Stimulated activated naive B cell treated with anti-CD40 and anti-IgM and Interleukin-4, amounts not matched to agents 10 μg/mL and 1 μg/mL and 100 μg/mL, for 72 hours (primary cell): ENCODE results near the gene APOA4.
"Not testable (repeated sequence)": the region's sequence is repeated elsewhere in the genome, so short reads cannot be mapped to it uniquely, and the experiment has no call there.

Source experiments
- ATAC-seq, 2 donors: fragments of 150-1000 bp; cut with Tn5 transposase; replicated peaks; 2 replicates each; pipeline ENCODE4 v1.10.0; 2021; ENCODE audit warnings: moderate library complexity in 1 of 2
- DNase-seq: peaks from one replicate; pipeline ENCODE4 v3.0.0; 2021
- H3K27ac Mint-ChIP-seq: one replicate; pipeline ENCODE4 v1.8.0; 2022; ENCODE audit warnings: mild to moderate bottlenecking, mixed read lengths
- H3K27me3 Mint-ChIP-seq, 2 donors: one replicate each; pipeline ENCODE4 v1.8.0; 2022; ENCODE audit warnings: mixed read lengths in 2 of 2
- H3K36me3 Mint-ChIP-seq, 2 donors: one replicate each; pipeline ENCODE4 v1.8.0; 2022; ENCODE audit warnings: mixed read lengths in 2 of 2, mild to moderate bottlenecking in 1 of 2
- H3K4me1 Mint-ChIP-seq, 2 donors: one replicate each; pipeline ENCODE4 v1.8.0; 2022; ENCODE audit warnings: mixed read lengths in 2 of 2, mild to moderate bottlenecking in 1 of 2
- H3K4me3 Mint-ChIP-seq, 2 donors: one replicate each; pipeline ENCODE4 v1.8.0; 2022; ENCODE audit warnings: mild to moderate bottlenecking in 2 of 2, mixed read lengths in 2 of 2, moderate library complexity in 1 of 2
- H3K9me3 Mint-ChIP-seq, 2 donors: one replicate each; pipeline ENCODE4 v1.8.0; 2022; ENCODE audit warnings: mixed read lengths in 2 of 2, mild to moderate bottlenecking in 1 of 2

The APOA4 gene

DNA sequence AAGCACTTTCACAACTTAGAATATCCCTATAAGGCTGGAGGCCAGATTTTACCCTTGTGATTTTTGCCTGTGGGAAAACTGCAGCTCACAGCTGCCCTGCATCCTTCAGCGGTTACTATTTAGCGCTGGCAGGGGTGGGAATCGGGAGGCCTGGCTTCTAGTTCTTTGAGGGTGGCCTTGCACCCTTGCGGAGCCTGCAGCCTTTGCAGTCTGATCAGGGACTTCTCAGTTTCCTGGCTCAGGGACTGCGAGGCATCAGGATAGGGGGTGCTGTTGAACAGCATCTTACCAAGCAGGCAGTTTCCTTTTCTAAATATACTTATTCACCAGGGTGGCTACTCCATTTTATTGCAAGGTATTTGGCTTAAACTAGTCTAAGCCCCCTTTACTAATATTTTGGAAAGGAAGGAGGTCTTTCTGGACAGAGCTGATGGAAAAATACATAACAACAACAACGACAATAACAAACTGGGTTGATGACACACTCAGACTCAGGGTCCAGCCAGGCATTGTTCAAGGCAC lies 17.2 kb upstream of the APOA4 start:
- no peak for DNase-seq
- Mint-ChIP-seq H3K27ac (no peak overlapping the region), H3K4me3 (no peak overlapping the region), H3K9me3 (no peaks in the 10 kb centered on the region), H3K27me3 (peaks cover 0 to 3% of the 10 kb centered on the region in 2 donors), H3K4me1 (peaks cover 5 to 11% of the 10 kb centered on the region in 2 donors), H3K36me3 (peaks cover 14 to 18% of the 10 kb centered on the region in 2 donors)
- ATAC-seq = no peak

DNA sequence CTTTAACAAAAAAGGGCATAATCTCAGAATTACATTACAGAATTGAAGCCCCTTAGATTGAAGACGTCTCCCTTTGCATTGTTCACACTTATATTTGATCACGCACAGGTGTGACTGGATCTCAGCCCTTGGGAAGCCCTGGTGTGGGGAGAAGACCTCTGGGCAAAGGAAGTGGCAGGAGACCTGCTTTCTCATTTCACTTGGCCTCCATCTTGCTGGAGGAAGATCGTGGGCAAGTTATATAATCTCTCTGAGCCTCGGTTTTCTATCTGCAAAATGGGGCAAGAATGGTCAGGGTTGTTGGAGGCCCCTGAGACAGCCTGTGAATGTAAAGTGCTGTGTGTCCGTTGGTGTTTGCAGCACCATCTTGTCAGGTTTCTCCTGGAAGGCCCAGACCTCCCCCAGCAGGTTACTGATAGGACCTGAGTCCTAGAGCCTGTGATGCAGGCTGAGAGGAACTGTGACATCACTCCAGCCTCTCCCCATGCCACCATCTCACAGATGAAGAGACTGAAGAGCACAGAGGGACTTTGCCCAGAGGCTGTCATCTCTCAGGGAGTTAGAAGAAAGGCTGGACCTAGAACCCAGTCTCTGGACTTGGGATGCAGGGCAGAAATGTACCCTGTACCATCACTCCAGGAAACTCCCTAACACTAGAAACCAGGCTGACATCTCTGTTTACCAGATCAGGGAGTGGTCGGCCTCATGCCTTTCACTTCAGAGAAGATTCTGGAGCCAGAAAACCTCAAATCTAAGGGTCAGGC lies 15.4 kb upstream of the APOA4 start:
- DNase-seq = no peak
- Mint-ChIP-seq H3K4me3 (no peak overlapping the region), H3K9me3 (no peaks in the 10 kb centered on the region), H3K4me1 (peaks cover 11 to 18% of the 10 kb centered on the region in 2 donors), H3K36me3 (peaks cover 5 to 7% of the 10 kb centered on the region in 2 donors), H3K27ac (no peak overlapping the region), H3K27me3 (peaks cover 0 to 3% of the 10 kb centered on the region in 2 donors)
- no peak for ATAC-seq

DNA sequence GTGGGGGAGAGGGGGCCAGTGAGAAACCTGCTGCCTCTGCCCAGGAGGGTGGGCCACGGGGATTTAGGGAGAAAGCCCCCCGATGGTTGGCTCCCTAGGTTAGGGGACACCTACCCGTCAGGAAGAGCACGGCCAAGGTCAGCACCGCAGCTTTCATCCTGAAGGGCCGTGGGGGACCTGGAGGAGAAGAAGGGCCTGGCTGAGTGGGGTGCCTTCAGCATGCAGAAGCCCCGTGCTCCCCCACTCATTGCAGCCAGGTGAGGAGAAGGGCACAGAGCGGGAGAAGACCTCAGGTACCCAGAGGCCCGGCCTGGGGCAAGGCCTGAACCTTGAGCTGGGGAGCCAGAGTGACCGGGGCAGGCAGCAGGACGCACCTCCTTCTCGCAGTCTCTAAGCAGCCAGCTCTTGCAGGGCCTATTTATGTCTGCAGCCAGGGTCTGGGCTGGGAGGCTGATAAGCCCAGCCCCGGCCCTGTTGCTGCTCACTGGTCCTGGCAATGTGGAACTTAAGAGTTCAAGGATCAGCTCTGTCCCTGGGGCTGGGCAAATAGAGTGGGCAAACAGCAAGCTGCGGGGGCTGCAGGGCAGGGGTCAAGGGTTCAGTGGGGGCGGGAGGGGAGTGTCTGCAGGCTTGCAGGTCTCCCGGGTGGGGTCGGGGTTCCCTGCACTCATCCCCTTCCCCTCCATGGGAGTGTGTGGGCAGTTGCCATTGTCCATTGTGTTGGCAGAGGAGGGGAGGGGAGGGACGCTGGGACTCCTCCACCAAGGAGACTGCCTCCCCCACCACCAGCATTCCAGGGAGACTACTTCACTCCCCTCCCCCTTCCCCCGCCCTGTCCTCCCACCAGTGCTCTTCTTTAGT lies 14.4 kb upstream of the APOA4 start, which contains the start of gene APOA1:
TSS of gene APOA1 (minus strand) at position 392 of the 861 bp plus-strand sequence. CDS start at position 157, 235 bp downstream.
- Mint-ChIP-seq H3K4me3 (no peak within 1 kb of the TSS), H3K4me1 (peaks cover 11 to 18% of the 10 kb centered on the region in 2 donors), H3K27me3 (peaks cover 0 to 3% of the 10 kb centered on the region in 2 donors), H3K9me3 (no peaks in the 10 kb centered on the region), H3K27ac (no peak within 1 kb of the TSS), H3K36me3 (no peaks in the 10 kb centered on the region)
- DNase-seq = no peak
- no peak for ATAC-seq

DNA sequence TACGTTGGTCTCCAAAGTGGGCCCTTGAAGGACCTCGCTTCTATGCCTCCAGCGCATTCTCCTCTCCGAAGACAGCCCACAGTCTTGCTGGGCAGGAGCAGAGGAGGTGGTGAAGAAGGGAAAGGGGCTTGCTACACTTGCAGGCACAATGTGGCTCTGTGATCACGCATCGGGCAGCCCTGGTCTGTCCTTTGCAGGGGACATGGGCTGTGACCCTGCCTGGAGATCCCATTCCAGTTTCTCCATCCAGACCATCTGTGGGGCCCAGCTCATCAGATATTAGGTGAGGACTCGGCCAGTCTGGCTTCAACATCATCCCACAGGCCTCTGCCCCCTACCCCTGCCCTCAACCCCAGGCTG lies 13.5 kb upstream of the APOA4 start:
- ATAC-seq (no peak), DNase-seq (no peak)
- no peak overlapping the region for H3K4me3 Mint-ChIP-seq
- peaks cover 11 to 18% of the 10 kb centered on the region in 2 donors for H3K4me1 Mint-ChIP-seq
- H3K36me3 Mint-ChIP-seq = no peaks in the 10 kb centered on the region
- H3K9me3 Mint-ChIP-seq = no peaks in the 10 kb centered on the region
- H3K27ac Mint-ChIP-seq = no peak overlapping the region
- H3K27me3 Mint-ChIP-seq = peaks cover 0 to 7% of the 10 kb centered on the region in 2 donors

DNA sequence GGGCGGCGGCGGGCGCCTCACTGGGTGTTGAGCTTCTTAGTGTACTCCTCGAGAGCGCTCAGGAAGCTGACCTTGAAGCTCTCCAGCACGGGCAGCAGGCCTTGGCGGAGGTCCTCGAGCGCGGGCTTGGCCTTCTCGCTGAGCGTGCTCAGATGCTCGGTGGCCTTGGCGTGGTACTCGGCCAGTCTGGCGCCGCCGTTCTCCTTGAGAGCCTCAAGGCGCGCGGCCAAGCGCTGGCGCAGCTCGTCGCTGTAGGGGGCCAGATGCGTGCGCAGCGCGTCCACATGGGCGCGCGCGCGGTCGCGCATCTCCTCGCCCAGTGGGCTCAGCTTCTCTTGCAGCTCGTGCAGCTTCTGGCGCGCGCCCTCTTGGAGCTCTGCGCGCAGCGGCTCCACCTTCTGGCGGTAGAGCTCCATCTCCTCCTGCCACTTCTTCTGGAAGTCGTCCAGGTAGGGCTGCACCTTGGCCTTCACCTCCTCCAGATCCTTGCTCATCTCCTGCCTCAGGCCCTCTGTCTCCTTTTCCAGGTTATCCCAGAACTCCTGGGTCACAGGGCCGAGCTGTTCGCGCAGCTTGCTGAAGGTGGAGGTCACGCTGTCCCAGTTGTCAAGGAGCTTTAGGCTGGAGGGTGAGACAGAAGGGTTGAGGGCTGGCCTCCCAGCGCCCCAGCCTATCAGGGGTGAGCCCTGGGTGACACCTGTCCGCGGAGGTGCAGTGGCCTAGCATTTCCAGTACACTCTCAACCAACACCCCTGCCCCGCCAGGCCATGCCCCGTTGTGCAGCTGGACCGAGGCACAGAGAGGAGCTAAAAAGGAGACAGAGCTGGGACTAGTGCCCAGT lies 12.9 kb upstream of the APOA4 start:
- H3K27me3 Mint-ChIP-seq = peaks cover 0 to 7% of the 10 kb centered on the region in 2 donors
- H3K36me3 Mint-ChIP-seq = no peaks in the 10 kb centered on the region
- H3K9me3 Mint-ChIP-seq = no peaks in the 10 kb centered on the region
- ATAC-seq (peak; percentile 84 to 86), DNase-seq (peak; percentile 66)
- H3K4me3 Mint-ChIP-seq = peak overlapping the region; percentile 72 to 73
- H3K4me1 Mint-ChIP-seq = peaks cover 11 to 18% of the 10 kb centered on the region in 2 donors
- H3K27ac Mint-ChIP-seq = peak overlapping the region; percentile 43

GRCh38 chr11:116835042-116835772 lies 12.1 kb upstream of the APOA4 start:
- H3K4me1 Mint-ChIP-seq = peaks cover 11 to 18% of the 10 kb centered on the region in 2 donors
- H3K4me3 Mint-ChIP-seq = peak overlapping the region; percentile 72 to 73
- peaks cover 0 to 7% of the 10 kb centered on the region in 2 donors for H3K27me3 Mint-ChIP-seq
- peak; percentile 31 to 34 for ATAC-seq
- no peaks in the 10 kb centered on the region for H3K36me3 Mint-ChIP-seq
- no peak for DNase-seq
- H3K27ac Mint-ChIP-seq = peak overlapping the region; percentile 43
- no peaks in the 10 kb centered on the region for H3K9me3 Mint-ChIP-seq

GRCh38 chr11:116834535-116835041 lies 11.5 kb upstream of the APOA4 start:
- Mint-ChIP-seq H3K4me1 (peaks cover 11 to 18% of the 10 kb centered on the region in 2 donors), H3K4me3 (peak overlapping the region in 1 of 2 donors; percentile 72)
- ATAC-seq, H3K36me3 Mint-ChIP-seq, DNase-seq, H3K27me3 Mint-ChIP-seq, H3K27ac Mint-ChIP-seq, H3K9me3 Mint-ChIP-seq: not testable (repeated sequence)

- Mint-ChIP-seq H3K9me3 (no peaks in the 10 kb centered on the region), H3K36me3 (no peaks in the 10 kb centered on the region), H3K4me3 (no peak overlapping the region), H3K27ac (no peak overlapping the region), H3K27me3 (peaks cover 0 to 7% of the 10 kb centered on the region in 2 donors), H3K4me1 (peaks cover 11 to 18% of the 10 kb centered on the region in 2 donors)
- no peak for ATAC-seq
- no peak for DNase-seq
These were observed 10.9 kb upstream of the APOA4 start for GRCh38 chr11:116833816-116834534.

DNA sequence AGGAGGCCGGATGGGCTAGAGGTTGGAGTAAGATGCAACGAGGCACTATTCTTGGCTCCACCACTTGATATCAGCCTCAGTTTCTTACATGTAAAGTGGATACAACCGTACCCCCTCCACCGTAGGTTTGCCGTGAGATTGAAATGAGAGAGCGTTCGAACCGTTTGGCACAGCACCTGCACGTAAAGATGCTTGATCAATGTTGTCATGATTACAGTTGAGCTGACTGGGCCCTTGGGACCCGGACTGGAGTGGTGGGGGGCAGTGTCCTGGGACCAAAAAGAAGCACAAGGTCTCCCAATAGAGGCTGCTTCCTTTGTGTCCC lies 10.3 kb upstream of the APOA4 start:
- Mint-ChIP-seq H3K36me3 (no peaks in the 10 kb centered on the region), H3K9me3 (no peaks in the 10 kb centered on the region), H3K27me3 (peaks cover 0 to 7% of the 10 kb centered on the region in 2 donors), H3K27ac (no peak overlapping the region), H3K4me3 (no peak overlapping the region), H3K4me1 (peaks cover 11 to 18% of the 10 kb centered on the region in 2 donors)
- ATAC-seq = no peak
- no peak for DNase-seq

- no peaks in the 10 kb centered on the region for H3K9me3 Mint-ChIP-seq
- H3K27ac Mint-ChIP-seq = no peak overlapping the region
- peaks cover 0 to 7% of the 10 kb centered on the region in 2 donors for H3K27me3 Mint-ChIP-seq
- H3K4me1 Mint-ChIP-seq = peaks cover 11 to 18% of the 10 kb centered on the region in 2 donors
- no peak overlapping the region for H3K4me3 Mint-ChIP-seq
- no peak for DNase-seq
- no peak for ATAC-seq
- H3K36me3 Mint-ChIP-seq = no peaks in the 10 kb centered on the region
These were observed 9.5 kb upstream of the APOA4 start for GRCh38 chr11:116832350-116833290.

DNA sequence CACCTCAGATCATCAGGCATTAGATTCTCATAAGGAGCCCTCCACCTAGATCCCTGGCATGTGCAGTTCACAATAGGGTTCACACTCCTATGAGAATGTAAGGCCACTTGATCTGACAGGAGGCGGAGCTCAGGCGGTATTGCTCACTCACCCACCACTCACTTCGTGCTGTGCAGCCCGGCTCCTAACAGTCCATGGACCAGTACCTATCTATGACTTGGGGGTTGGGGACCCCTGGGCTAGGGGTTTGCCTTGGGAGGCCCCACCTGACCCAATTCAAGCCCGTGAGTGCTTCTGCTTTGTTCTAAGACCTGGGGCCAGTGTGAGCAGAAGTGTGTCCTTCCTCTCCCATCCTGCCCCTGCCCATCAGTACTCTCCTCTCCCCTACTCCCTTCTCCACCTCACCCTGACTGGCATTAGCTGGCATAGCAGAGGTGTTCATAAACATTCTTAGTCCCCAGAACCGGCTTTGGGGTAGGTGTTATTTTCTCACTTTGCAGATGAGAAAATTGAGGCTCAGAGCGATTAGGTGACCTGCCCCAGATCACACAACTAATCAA lies 8.8 kb upstream of the APOA4 start:
- Mint-ChIP-seq H3K27ac (no peak overlapping the region), H3K27me3 (peaks cover 0 to 4% of the 10 kb centered on the region in 2 donors), H3K36me3 (no peaks in the 10 kb centered on the region), H3K4me1 (peaks cover 11 to 18% of the 10 kb centered on the region in 2 donors), H3K4me3 (no peak overlapping the region), H3K9me3 (no peaks in the 10 kb centered on the region)
- DNase-seq = no peak
- ATAC-seq = no peak
